ENCODE measurements around the gene TOX3. TPM values are rescaled to one million over a fixed set of nuclear protein-coding genes. Genes with fewer than 3 reads are reported as not detected.

Gene TOX3
- total RNA-seq, 1 donor: not detected

- no peak for TF ChIP-seq CTCF (IDR thresholded peaks at IDR 0.05; ENCODE audit: insufficient read depth, low read length)
- DNase-seq (ENCODE audit: low read depth): no peak
- no peak overlapping the region for H3K4me3 ChIP-seq (ENCODE audit: low read depth, low read length)
Observed at GRCh38 chr16:52497067-52497816, 49.7 kb downstream of the TOX3 start.

GRCh38 chr16:52496051-52496876 is 50.7 kb downstream of the TOX3 start:
- DNase-seq (ENCODE audit: low read depth): no peak
- no peak overlapping the region for H3K4me3 ChIP-seq (ENCODE audit: low read depth, low read length)
- TF ChIP-seq CTCF (IDR thresholded peaks at IDR 0.05; ENCODE audit: insufficient read depth, low read length): no peak

- H3K4me3 ChIP-seq (ENCODE audit: low read depth, low read length): no peak overlapping the region
- no peak for DNase-seq (ENCODE audit: low read depth)
- TF ChIP-seq CTCF (IDR thresholded peaks at IDR 0.05; ENCODE audit: insufficient read depth, low read length): no peak
Observed at GRCh38 chr16:52494621-52495020, 52.3 kb downstream of the TOX3 start.

- no peak for TF ChIP-seq CTCF (IDR thresholded peaks at IDR 0.05; ENCODE audit: insufficient read depth, low read length)
- DNase-seq (ENCODE audit: low read depth): no peak
- no peak overlapping the region for H3K4me3 ChIP-seq (ENCODE audit: low read depth, low read length)
Observed at GRCh38 chr16:52494145-52494544, 52.8 kb downstream of the TOX3 start.

- no peak for TF ChIP-seq CTCF (IDR thresholded peaks at IDR 0.05; ENCODE audit: insufficient read depth, low read length)
- no peak overlapping the region for H3K4me3 ChIP-seq (ENCODE audit: low read depth, low read length)
- DNase-seq (ENCODE audit: low read depth): no peak
Observed at GRCh38 chr16:52492789-52493357, 54.1 kb downstream of the TOX3 start.

GRCh38 chr16:52491216-52491615 is 55.7 kb downstream of the TOX3 start:
- no peak overlapping the region for H3K4me3 ChIP-seq (ENCODE audit: low read depth, low read length)
- no peak for TF ChIP-seq CTCF (IDR thresholded peaks at IDR 0.05; ENCODE audit: insufficient read depth, low read length)
- no peak for DNase-seq (ENCODE audit: low read depth)

Data from fibroblast of the aortic adventitia (primary cell).